ENCODE results near the gene TPTE2. TPM values are rescaled to one million over a fixed set of nuclear protein-coding genes. Genes with fewer than 3 reads are reported as not detected.

TPTE2 gene
- total and polyA plus RNA-seq, 9 of the 15 experiments (the other 6 are each of a cell fraction or from before 2014, with no cell fraction given): not detected

DNA sequence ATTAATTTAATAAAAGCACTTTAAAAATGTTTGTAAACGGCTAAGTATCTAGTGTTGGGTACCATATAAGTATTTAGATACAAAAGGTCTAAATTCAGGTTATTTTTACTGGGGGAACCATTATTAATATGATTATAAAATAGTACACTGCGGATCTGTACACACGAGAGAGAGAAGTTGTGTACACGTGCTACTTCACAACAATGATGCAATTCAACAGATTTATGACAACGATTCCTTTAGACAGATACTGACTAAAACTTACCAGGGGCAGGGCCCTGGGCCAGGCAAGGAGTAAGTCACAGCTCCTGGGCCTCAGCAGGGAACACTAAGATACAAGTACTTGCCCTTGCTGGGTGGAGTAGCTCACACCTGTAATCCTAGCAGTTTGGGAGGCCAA lies 29.1 kb upstream of the TPTE2 start:
- in situ Hi-C loops (cut with MboI) (no loop called here), intact Hi-C loops (cut with micrococcal nuclease) (no loop called here)
- 14% methylated on average over 5 of the region's 5 CpGs for WGBS (ENCODE audit: insufficient coverage, low coverage, missing lambda C conversion rate)
- peaks cover 3 to 4% of the 10 kb centered on the region in 2 experiments; a peak in 3 of 5 replicates for H3K4me1 ChIP-seq (replicated peaks in 1 of 2; ENCODE audit: control insufficient read depth in 2 of 2, insufficient read depth in 2 of 2, low read length in 2 of 2)
- BruUV-seq (replicated peaks): no TSS peak
- DNase-seq (ENCODE audit: extremely low read depth in 1 of 4, low spot score in 3 of 4): no peak
- POLR2A ChIA-PET: interaction anchor here (0.6 kb wide), 1 partner anchor 11 kb away, joined by 3 read pairs; no protein-coding TSS in a partner anchor
- no peak for FAIRE-seq
- H3K4me3 ChIP-seq: no peak overlapping the region
- H3K4me2 ChIP-seq (ENCODE audit: insufficient read depth, low read length): no peak overlapping the region
- H3K36me3 ChIP-seq (ENCODE audit: control insufficient read depth, insufficient read depth, low read length): no peaks in the 10 kb centered on the region
- no peak overlapping the region for H3K9ac ChIP-seq (ENCODE audit: insufficient read depth in 1 of 2, low read depth in 2 of 2, low read length in 2 of 2)
- no peak overlapping the region for H3K27ac ChIP-seq (ENCODE audit: extremely low read depth, low read depth, low read length)
- H3K27me3 ChIP-seq (ENCODE audit: control insufficient read depth in 2 of 2, insufficient read depth in 2 of 2, low read length in 2 of 2): no peaks in the 10 kb centered on the region
- ATAC-seq: peak; percentile 15; the same call in 1 of the 3 replicates
- no peaks in the 10 kb centered on the region for H3K79me2 ChIP-seq (ENCODE audit: control insufficient read depth, insufficient read depth, low read length)
- no peaks in the 10 kb centered on the region; the same call in 1 of the 2 replicates for H3K9me3 ChIP-seq (replicated peaks; ENCODE audit: control insufficient read depth, insufficient read depth, low read depth, low read length)
- no peaks in the 10 kb centered on the region for H3K9me1 ChIP-seq (ENCODE audit: control insufficient read depth, insufficient read depth, low read length)
- no peak overlapping the region for H2AFZ ChIP-seq (ENCODE audit: low read depth, low read length)
- H4K20me1 ChIP-seq (replicated peaks; ENCODE audit: control insufficient read depth, insufficient read depth, low read length): no peaks in the 10 kb centered on the region
- CTCF ChIA-PET (ENCODE audit: low intra/inter-chr PET ratio): no interaction called here
- TF ChIP-seq FOXA3 (CRISPR knock-in tag; conservative IDR thresholded peaks at IDR 0.05 in 1 of 2, IDR thresholded peaks at IDR 0.05 in 1 of 2): no peak
- peak; percentile 59 for TF ChIP-seq ATF3 (IDR thresholded peaks at IDR 0.05)
- no peak for TF ChIP-seq ATF3 (CRISPR knock-in tag; conservative IDR thresholded peaks at IDR 0.05)
- TF ChIP-seq, protein P1, sequence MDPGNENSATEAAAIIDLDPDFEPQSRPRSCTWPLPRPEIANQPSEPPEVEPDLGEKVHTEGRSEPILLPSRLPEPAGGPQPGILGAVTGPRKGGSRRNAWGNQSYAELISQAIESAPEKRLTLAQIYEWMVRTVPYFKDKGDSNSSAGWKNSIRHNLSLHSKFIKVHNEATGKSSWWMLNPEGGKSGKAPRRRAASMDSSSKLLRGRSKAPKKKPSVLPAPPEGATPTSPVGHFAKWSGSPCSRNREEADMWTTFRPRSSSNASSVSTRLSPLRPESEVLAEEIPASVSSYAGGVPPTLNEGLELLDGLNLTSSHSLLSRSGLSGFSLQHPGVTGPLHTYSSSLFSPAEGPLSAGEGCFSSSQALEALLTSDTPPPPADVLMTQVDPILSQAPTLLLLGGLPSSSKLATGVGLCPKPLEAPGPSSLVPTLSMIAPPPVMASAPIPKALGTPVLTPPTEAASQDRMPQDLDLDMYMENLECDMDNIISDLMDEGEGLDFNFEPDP (CRISPR knock-in tag; IDR thresholded peaks at IDR 0.05): no peak
- TF ChIP-seq CEBPG (CRISPR knock-in tag; IDR thresholded peaks at IDR 0.05): no peak; the same call in 1 of the 2 replicates
- peak in 1 of 2 experiments; percentile 59; a peak in 2 of 4 replicates for TF ChIP-seq CEBPG (tag; conservative IDR thresholded peaks at IDR 0.05 in 1 of 2, IDR thresholded peaks at IDR 0.05 in 1 of 2)
- TF ChIP-seq ZNF512 (tag; IDR thresholded peaks at IDR 0.05): no peak

Data from K562 (cell line).